CD14-positive monocyte (primary cell): ENCODE results near the gene CSF3. TPM values are rescaled to one million over a fixed set of nuclear protein-coding genes. Genes with fewer than 3 reads are reported as not detected.

Experiments
- DNase-seq, 3 donors: peaks; one replicate each; pipeline ENCODE4 v3.0.0-alpha.2; 2011 to 2022
- H2AFZ ChIP-seq: 2 replicates; pipeline ENCODE4 v1.6.0; 2012; ENCODE audit warnings: mild to moderate bottlenecking, low read depth, low read length, inconsistent platforms; ENCODE audit not compliant: insufficient read depth, poor library complexity, severe bottlenecking
- H3K27ac ChIP-seq, 2 donors: 1 replicate in 1 of 2; 2 replicates in 1 of 2; pipeline ENCODE4 v1.5.1; 2012 to 2013; ENCODE audit warnings: low read length in 2 of 2, control low read depth in 1 of 2, inconsistent platforms in 1 of 2, low read depth in 1 of 2, mild to moderate bottlenecking in 1 of 2
- H3K27me3 ChIP-seq, 2 donors: one replicate each; pipeline versions ENCODE4 v1.6.0 to v1.6.1; 2011 to 2013; ENCODE audit warnings: low read length in 2 of 2; ENCODE audit not compliant: control insufficient read depth in 2 of 2, insufficient read depth in 2 of 2
- H3K36me3 ChIP-seq, 2 donors: replicated peaks in 1 of 2; 1 replicate in 1 of 2; 2 replicates in 1 of 2; pipeline versions ENCODE4 v1.5.1 to v1.6.1; 2012 to 2013; ENCODE audit warnings: low read length in 2 of 2, control low read depth in 1 of 2, inconsistent platforms in 1 of 2, mild to moderate bottlenecking in 1 of 2; ENCODE audit not compliant: insufficient read depth in 2 of 2, control insufficient read depth in 1 of 2
- H3K4me1 ChIP-seq, 2 donors: 1 replicate in 1 of 2; 2 replicates in 1 of 2; pipeline versions ENCODE4 v1.5.1 to v1.6.1; 2012 to 2013; ENCODE audit warnings: low read length in 2 of 2, control low read depth in 1 of 2, inconsistent platforms in 1 of 2, mild to moderate bottlenecking in 1 of 2, moderate library complexity in 1 of 2; ENCODE audit not compliant: insufficient read depth in 2 of 2, control insufficient read depth in 1 of 2
- H3K4me2 ChIP-seq: replicated peaks from 2 replicates; pipeline ENCODE3; 2012; ENCODE audit warnings: low read length, moderate library complexity, mild to moderate bottlenecking; ENCODE audit not compliant: poor library complexity, severe bottlenecking; ENCODE audit errors: extremely low read depth
- H3K4me3 ChIP-seq, 3 experiments: fragments of 200-600 bp in 1 of 3; sonication (generic) in 1 of 3; replicated peaks in 1 of 3; 1 replicate in 2 of 3; 2 replicates in 1 of 3; pipeline ENCODE4 v1.5.1; 2011 to 2013; ENCODE audit warnings: low read length in 3 of 3, mild to moderate bottlenecking in 3 of 3, control low read depth in 2 of 3, low read depth in 2 of 3, inconsistent platforms in 1 of 3, moderate library complexity in 1 of 3
- H3K79me2 ChIP-seq: 2 replicates; pipeline ENCODE4 v1.6.0; 2012; ENCODE audit warnings: mild to moderate bottlenecking, control low read depth, inconsistent platforms, low read length, moderate library complexity; ENCODE audit not compliant: insufficient read depth
- H3K9ac ChIP-seq: 2 replicates; pipeline ENCODE4 v1.6.0; 2017; ENCODE audit warnings: low read length, mild to moderate bottlenecking; ENCODE audit not compliant: insufficient read depth, poor library complexity, severe bottlenecking
- H3K9me3 ChIP-seq, 2 donors: replicated peaks in 1 of 2; 1 replicate in 1 of 2; 2 replicates in 1 of 2; pipeline versions ENCODE4 v1.5.1 to v1.6.1; 2012 to 2013; ENCODE audit warnings: low read length in 2 of 2, control low read depth in 1 of 2; ENCODE audit not compliant: control insufficient read depth in 1 of 2, insufficient read depth in 1 of 2
- H4K20me1 ChIP-seq: 2 replicates; pipeline ENCODE4 v1.6.0; 2012; ENCODE audit warnings: mild to moderate bottlenecking, low read length, control low read depth, moderate library complexity; ENCODE audit not compliant: insufficient read depth
- H3K27ac Mint-ChIP-seq, 7 donors: one replicate each; pipeline ENCODE4 v1.8.0; 2020; ENCODE audit warnings: mild to moderate bottlenecking in 7 of 7, mixed read lengths in 7 of 7, moderate library complexity in 6 of 7, inconsistent platforms in 2 of 7
- H3K27me3 Mint-ChIP-seq, 3 donors: one replicate each; pipeline ENCODE4 v1.8.0; 2021 to 2022; ENCODE audit warnings: low read depth in 3 of 3, mild to moderate bottlenecking in 3 of 3, mixed read lengths in 3 of 3, moderate library complexity in 3 of 3, inconsistent platforms in 1 of 3
- H3K36me3 Mint-ChIP-seq, 2 donors: one replicate each; pipeline ENCODE4 v1.8.0; 2020; ENCODE audit warnings: mixed read lengths in 2 of 2, inconsistent platforms in 1 of 2, mild to moderate bottlenecking in 1 of 2
- H3K4me1 Mint-ChIP-seq: one replicate; pipeline ENCODE4 v1.8.0; 2020; ENCODE audit warnings: mild to moderate bottlenecking, mixed read lengths
- H3K4me3 Mint-ChIP-seq, 2 donors: one replicate each; pipeline ENCODE4 v1.8.0; 2020; ENCODE audit warnings: mild to moderate bottlenecking in 2 of 2, mixed read lengths in 2 of 2, moderate library complexity in 1 of 2
- H3K9me3 Mint-ChIP-seq, 7 donors: one replicate each; pipeline ENCODE4 v1.8.0; 2020 to 2022; ENCODE audit warnings: mixed read lengths in 7 of 7, mild to moderate bottlenecking in 6 of 7, moderate library complexity in 6 of 7, inconsistent platforms in 2 of 7
- WGBS: methylation state at CpG from one replicate; pipeline ENCODE4 v1.1.5; 2013; ENCODE audit warnings: missing lambda C conversion rate; ENCODE audit not compliant: insufficient coverage; 5-methylcytosine and 5-hydroxymethylcytosine counted together
- intact Hi-C, 2 donors: fragments of 100-400 bp; cut with micrococcal nuclease; formaldehyde crosslinking; loops; one replicate each; pipeline versions ENCODE4 v1.15.0 to v1.15.1; 2023
- polyA plus RNA-seq, 3 donors: library from polyadenylated mRNA; depleted of rRNA in 1 of 3; unstranded in 2 of 3; stranded (reverse) in 1 of 3; fragments of 300-500 nt in 2 of 3; fragments of >200 nt in 1 of 3; fragmentation: Illumina TruSeq in 2 of 3; gene quantifications; 1 replicate in 2 of 3; 2 replicates in 1 of 3; pipeline ENCODE4 v1.2.3, GENCODE V29; 2012 to 2021
- TF ChIP-seq, protein P1 (sequence below): fragments of 200-600 bp; IDR thresholded peaks from one replicate; pipeline ENCODE4 v1.8.0; 2022; ENCODE audit warnings: antibody characterized with exemption, mild to moderate bottlenecking

CSF3 gene
- polyA plus RNA-seq, 3 donors: not detected

DNA sequence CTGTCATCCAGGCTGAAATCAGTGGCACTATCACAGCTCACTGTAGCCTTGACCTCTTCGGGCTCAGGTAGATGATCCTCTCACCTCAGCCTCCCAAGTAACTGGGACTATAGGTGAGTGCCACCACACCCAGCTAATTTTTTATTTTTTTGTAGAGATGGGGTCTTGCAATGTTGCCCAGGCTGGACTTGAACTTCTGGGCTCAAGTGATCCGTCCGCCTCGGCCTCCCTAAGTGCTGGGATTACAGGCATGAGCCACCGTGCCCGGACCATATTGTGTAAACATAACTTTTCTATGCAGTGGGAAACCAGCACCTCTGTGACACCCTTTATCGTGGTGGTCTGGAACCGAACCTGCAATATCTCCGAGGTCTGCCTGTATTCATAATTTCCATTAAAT lies 11.2 kb upstream of the CSF3 start:
- Mint-ChIP-seq H3K9me3 (no peaks in the 10 kb centered on the region), H3K27ac (no peak overlapping the region), H3K4me1 (peaks cover 2% of the 10 kb centered on the region), H3K27me3 (peaks cover 0 to 7% (median 2%) of the 10 kb centered on the region in 3 donors), H3K4me3 (no peak overlapping the region), H3K36me3 (no peaks in the 10 kb centered on the region)
- Histone ChIP-seq H3K27me3 (no peaks in the 10 kb centered on the region), H4K20me1 (no peaks in the 10 kb centered on the region), H3K4me1 (no peaks in the 10 kb centered on the region), H3K9ac (no peak overlapping the region), H3K9me3 (no peaks in the 10 kb centered on the region), H2AFZ (no peak overlapping the region), H3K27ac (no peak overlapping the region), H3K79me2 (no peaks in the 10 kb centered on the region), H3K4me2 (no peak overlapping the region), H3K36me3 (no peaks in the 10 kb centered on the region), H3K4me3 (no peak overlapping the region)
- TF ChIP-seq, protein P1, sequence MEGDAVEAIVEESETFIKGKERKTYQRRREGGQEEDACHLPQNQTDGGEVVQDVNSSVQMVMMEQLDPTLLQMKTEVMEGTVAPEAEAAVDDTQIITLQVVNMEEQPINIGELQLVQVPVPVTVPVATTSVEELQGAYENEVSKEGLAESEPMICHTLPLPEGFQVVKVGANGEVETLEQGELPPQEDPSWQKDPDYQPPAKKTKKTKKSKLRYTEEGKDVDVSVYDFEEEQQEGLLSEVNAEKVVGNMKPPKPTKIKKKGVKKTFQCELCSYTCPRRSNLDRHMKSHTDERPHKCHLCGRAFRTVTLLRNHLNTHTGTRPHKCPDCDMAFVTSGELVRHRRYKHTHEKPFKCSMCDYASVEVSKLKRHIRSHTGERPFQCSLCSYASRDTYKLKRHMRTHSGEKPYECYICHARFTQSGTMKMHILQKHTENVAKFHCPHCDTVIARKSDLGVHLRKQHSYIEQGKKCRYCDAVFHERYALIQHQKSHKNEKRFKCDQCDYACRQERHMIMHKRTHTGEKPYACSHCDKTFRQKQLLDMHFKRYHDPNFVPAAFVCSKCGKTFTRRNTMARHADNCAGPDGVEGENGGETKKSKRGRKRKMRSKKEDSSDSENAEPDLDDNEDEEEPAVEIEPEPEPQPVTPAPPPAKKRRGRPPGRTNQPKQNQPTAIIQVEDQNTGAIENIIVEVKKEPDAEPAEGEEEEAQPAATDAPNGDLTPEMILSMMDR: no peak
- intact Hi-C loops: no loop called here
- 98% methylated on average over 8 of the region's 9 CpGs for WGBS
- DNase-seq: no peak

GRCh38 chr17:40004712-40005111 lies 10.5 kb upstream of the CSF3 start:
- Histone ChIP-seq H2AFZ (no peak overlapping the region), H3K27ac (no peak overlapping the region), H3K4me2 (no peak overlapping the region), H3K27me3 (no peaks in the 10 kb centered on the region), H3K4me1 (no peaks in the 10 kb centered on the region), H3K79me2 (no peaks in the 10 kb centered on the region), H3K36me3 (no peaks in the 10 kb centered on the region), H3K9me3 (no peaks in the 10 kb centered on the region), H4K20me1 (no peaks in the 10 kb centered on the region), H3K4me3 (no peak overlapping the region), H3K9ac (no peak overlapping the region)
- DNase-seq: no peak
- H3K27me3 Mint-ChIP-seq: peaks cover 0 to 7% (median 2%) of the 10 kb centered on the region in 3 donors
- intact Hi-C loops: no loop called here
- no peaks in the 10 kb centered on the region for H3K36me3 Mint-ChIP-seq
- 91% methylated on average over 4 of the region's 7 CpGs for WGBS
- no peak overlapping the region for H3K4me3 Mint-ChIP-seq
- H3K9me3 Mint-ChIP-seq: no peaks in the 10 kb centered on the region
- TF ChIP-seq, protein P1: no peak
- no peak overlapping the region for H3K27ac Mint-ChIP-seq
- peaks cover 2% of the 10 kb centered on the region for H3K4me1 Mint-ChIP-seq
